SIG-M5 (cell line): ENCODE results near the gene LRRC37B.
"Not testable (repeated sequence)": the region's sequence is repeated elsewhere in the genome, so short reads cannot be mapped to it uniquely, and the experiment has no call there.

Experiments used
- DNase-seq: peaks from one replicate; lab custom pipeline; 2025; lab: John Stamatoyannopoulos, UW

Gene LRRC37B

DNA sequence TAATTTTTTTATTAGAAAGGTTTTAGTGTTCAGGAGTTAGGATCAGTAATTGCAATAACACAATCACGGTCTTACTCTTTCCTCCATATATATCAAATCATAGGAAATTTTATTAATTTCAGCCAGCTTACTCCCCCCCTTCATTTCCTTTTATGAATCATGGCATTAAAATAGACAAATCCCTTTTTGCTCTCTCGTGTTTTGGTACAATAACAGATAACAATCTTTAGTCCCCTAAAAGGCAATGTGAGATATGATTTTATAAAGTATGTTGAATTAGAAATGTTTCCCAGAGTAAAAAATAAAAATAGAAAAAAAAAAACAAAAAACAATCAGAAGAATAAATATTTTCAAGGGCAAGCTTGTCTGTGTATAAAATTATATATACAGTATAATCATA lies 92.5 kb downstream of the LRRC37B start:
- DNase-seq: no peak

- DNase-seq: not testable (repeated sequence)
Observed at GRCh38 chr17:32100323-32100722, 93.1 kb downstream of the LRRC37B start.

DNA sequence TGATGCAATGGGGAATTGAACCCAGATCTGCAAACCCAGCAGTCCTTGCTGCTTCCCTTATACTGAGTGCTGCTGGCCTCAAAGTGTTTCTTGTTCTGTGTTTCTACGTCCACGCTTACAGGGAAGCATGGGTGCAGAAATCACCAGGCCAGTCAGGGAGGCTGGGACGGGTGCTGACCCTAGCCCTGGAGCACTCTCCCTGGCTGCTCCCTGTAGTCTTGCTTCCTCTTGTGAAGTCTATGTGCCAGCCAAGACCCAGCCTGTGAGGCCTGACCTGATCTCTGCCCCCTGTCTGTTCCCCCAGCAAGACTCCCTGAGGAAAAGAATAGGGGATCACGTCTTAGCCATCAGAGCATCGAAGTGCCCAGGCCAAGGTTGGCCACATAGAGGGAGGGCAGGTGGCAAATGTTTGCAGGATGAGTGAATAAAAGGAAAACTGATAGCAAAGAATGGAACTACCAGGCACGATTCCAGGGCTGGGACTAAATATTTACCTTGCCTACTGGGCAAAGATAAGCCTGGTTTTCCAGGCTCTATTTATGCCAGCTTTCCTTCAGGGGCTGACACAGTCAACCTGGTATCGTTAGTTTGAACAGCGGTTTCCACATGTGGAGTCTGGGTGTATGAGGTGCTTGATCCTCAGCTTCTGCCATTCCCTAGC lies 93.9 kb downstream of the LRRC37B start:
- DNase-seq: no peak

DNA sequence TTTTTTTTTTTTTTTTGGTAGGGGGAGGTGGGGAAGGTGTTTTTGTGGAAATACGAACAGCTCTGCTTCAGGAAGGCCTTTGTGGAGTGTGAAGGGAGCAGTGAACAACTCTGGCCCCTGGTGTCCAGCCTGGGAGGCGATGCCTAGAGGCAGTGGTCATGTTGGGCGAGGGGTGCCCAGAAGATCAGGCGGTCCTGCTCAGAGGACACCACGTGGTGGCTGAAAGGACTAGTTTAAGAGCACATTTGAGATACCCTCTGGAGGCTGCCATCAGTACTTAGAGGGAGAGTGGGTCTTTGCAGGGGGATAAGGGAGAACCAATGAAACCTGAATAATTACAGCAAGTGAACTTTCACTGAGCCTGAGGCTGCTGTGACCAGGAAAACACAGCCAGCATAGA lies 95.0 kb downstream of the LRRC37B start:
- DNase-seq: no peak

- DNase-seq: no peak
Observed at GRCh38 chr17:32102646-32103186, 95.5 kb downstream of the LRRC37B start.
